Ovary (tissue), 3 donors: ENCODE measurements around the gene HIF1AN.

ENCODE experiments used
- CTCF ChIP-seq, 3 donors: fragments of 450-650 bp in 2 of 3; fragments of 200-600 bp in 1 of 3; IDR thresholded peaks; one replicate each; pipeline versions ENCODE4 v1.5.1 to v1.8.0; 2016 to 2022; ENCODE audit warnings: antibody characterized with exemption in 3 of 3, mild to moderate bottlenecking in 1 of 3
- EP300 ChIP-seq: sonication (generic); formaldehyde crosslinking; IDR thresholded peaks from one replicate; pipeline ENCODE4 v1.6.1; 2017; ENCODE audit warnings: antibody characterized with exemption
- POLR2A ChIP-seq: fragments of 450-650 bp; IDR thresholded peaks from one replicate; pipeline ENCODE4 v1.6.1; 2017; ENCODE audit warnings: antibody characterized with exemption, mild to moderate bottlenecking, moderate library complexity
- donor health status: DM: no; HTN: no; CAD: no.

- no peak for TF ChIP-seq CTCF (IDR thresholded peaks at IDR 0.05)
- TF ChIP-seq POLR2A: no peak
- no peak for TF ChIP-seq EP300
Measured at GRCh38 chr10:100528123-100528886, 7.4 kb upstream of the HIF1AN start.
